MV-4-11 (cell line): ENCODE data around the gene C10orf53.

Experiments
- DNase-seq: peaks from one replicate; lab custom pipeline; 2025; lab: John Stamatoyannopoulos, UW

C10orf53 gene

DNA sequence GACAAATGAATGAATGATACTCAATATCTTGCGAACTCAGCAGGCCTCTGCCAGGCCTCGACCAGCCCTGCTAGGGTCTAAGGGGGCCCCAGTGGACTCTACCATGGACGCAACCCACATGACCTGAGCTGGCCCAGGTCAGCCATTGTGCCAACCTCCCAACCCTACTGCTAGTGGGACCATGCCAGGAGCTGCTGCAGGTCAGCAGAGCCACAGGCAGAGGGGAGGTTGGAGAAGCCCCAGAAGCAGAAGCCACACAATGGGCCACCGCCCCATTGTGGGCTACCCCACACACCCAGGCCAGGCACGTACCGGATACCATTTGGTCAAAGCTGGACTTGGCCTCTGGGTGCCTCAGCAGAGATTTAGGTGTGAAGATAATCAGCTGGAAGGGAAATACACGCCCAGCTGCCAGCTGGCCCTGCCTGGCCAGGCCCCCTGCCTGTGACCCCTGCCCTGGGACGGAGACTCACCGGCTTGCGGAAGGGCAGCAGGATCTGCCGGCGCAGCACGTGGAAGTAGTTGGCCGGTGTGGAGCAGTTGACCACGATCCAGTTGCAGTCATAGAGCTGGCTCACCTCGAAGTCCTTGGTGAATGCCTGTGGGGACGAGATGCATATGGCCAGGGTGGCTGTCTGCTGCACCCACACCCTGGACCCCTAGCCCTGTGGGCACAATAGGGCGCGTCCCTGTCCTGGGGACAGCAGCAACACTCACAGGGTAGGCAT, 58.2 kb downstream of the C10orf53 start:
- no peak for DNase-seq

GRCh38 chr10:49738616-49739360, 59.3 kb downstream of the C10orf53 start:
- no peak for DNase-seq

GRCh38 chr10:49739426-49739825, 60.0 kb downstream of the C10orf53 start:
- no peak for DNase-seq

DNA sequence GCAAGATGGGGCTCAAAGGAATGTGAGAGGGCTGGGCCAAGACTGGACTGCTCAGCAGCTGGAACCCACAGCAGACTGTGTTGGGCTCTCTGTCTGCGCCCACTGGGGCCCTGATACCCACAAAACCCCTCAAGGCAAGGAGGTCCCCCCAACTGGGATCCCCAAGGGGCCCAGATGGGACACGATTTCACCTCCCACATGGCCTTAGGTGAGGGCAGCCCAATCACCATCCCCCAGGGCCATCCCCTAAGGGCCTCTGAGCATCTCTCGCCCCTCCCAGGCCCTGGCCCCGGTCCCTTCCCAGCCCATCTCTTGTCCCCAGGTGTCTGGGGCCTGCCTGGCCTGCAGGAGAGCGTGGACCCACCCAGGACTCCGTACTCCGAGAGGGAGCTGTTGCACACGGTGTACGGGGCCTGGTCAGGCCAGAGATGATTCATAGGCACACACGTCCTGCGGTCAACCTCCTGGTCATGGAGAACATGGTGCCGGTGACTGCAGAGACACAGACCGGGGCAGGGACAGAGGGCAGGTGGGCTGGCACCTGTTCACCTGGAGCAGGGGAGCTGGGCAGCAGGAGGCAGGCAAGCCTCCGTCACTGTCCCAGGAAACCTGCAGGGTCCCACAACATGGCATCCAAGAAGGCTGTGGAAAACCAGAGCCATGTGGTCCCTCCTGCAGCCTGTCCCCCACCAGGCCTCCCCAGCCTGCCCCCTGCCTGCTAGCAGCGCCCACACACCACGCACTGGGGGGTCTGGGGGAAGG, 61.1 kb downstream of the C10orf53 start:
- no peak for DNase-seq

DNA sequence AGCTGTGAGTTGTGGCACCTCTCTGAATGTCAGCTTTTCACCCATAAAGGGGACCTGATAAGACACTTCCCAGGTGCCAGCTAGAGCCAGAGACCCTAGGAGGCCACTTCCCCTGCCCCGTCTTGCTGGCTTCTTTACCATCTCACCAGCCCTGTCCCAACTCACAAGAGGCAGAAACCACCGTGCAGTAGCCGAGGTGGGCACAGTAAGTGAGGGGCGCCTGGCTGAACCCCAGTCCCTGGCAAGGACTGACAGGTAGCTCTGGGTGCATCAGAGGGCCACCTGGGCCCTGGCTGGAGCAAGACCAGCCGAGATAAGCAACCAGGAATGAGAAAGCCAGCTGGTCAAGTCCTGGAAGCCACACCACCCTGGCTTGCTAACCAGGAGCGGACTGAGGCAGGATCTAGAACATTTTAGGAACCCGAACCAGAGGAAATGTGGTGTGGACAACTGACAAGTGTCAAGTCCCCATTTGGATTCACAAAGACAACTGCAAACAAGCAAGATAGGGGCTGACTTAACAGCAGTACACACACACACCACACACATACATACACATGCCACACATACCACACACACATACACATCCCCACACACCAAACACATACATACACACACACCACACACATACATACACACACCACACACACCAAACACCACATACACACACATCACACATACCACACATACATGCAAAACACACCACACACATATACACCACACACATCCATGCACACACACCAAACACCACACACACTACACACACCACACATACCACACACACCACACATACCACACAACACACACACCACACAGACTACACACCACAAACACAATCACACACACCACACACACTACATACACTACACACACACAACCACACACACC, 61.9 kb downstream of the C10orf53 start:
- DNase-seq = no peak

- no peak for DNase-seq
Observed at GRCh38 chr10:49742683-49743463, 63.4 kb downstream of the C10orf53 start.

GRCh38 chr10:49743464-49744075, 64.1 kb downstream of the C10orf53 start:
- no peak for DNase-seq

GRCh38 chr10:49744091-49744685, 64.7 kb downstream of the C10orf53 start:
- no peak for DNase-seq

GRCh38 chr10:49744924-49745605, 65.6 kb downstream of the C10orf53 start:
- DNase-seq = no peak

- DNase-seq = no peak
Observed at GRCh38 chr10:49745756-49746155, 66.3 kb downstream of the C10orf53 start.

- no peak for DNase-seq
Observed at GRCh38 chr10:49746626-49747302, 67.3 kb downstream of the C10orf53 start.
